GM12878 (cell line): ENCODE measurements around the gene ECHDC1. TPM values are rescaled to one million over a fixed set of nuclear protein-coding genes. Genes with fewer than 3 reads are reported as not detected.

Experiments
- ATAC-seq: fragments of 200-7000 bp; cut with Tn5 transposase; 3 replicates; pipeline ENCODE4 v1.9.1; 2020; ENCODE audit warnings: mild to moderate bottlenecking, moderate library complexity
- BruUV-seq: library from RNA; stranded (reverse); fragments of 400-500 nt; replicated peaks from 2 replicates; lab custom pipeline; 2021; lab: Mats Ljungman, UMichigan
- CTCF ChIA-PET: fragments of 300-600 bp; sonication (Branson Sonifier 250); formaldehyde crosslinking; extraction: SDS; loops from one replicate; lab custom pipeline; 2021; ENCODE audit warnings: inconsistent platforms; lab: Yijun Ruan, JAX
- POLR2A ChIA-PET: fragments of 350-600 bp; formaldehyde crosslinking; extraction: SDS; loops from one replicate; lab custom pipeline; 2021; ENCODE audit warnings: inconsistent platforms; lab: Charles Lee
- RAD21 ChIA-PET: fragments of 300-600 bp; sonication (Branson Sonifier 250); formaldehyde crosslinking; loops from one replicate; lab custom pipeline; 2023; ENCODE audit warnings: antibody characterized with exemption; ENCODE audit not compliant: unreplicated experiment; lab: Charles Lee
- SMC1A ChIA-PET: fragments of 300-600 bp; sonication (Branson Sonifier 250); formaldehyde crosslinking; loops from one replicate; lab custom pipeline; 2023; ENCODE audit not compliant: unreplicated experiment, uncharacterized antibody; lab: Charles Lee
- DNase-seq: peaks from one replicate; pipeline ENCODE4 v3.0.0-alpha.2; 2011; ENCODE audit warnings: low read depth, low spot score
- FAIRE-seq: peaks from 3 replicates; lab custom pipeline; 2011; peaks lifted over from hg19 to GRCh38; lab: Jason Lieb, UNC
- H2AFZ ChIP-seq: 2 replicates; pipeline ENCODE4 v1.6.0; 2011; ENCODE audit warnings: low read depth, low read length, control low read depth; ENCODE audit not compliant: control insufficient read depth
- H3K27ac ChIP-seq: 2 replicates; pipeline ENCODE4 v1.5.1; 2011; ENCODE audit warnings: control low read depth; ENCODE audit not compliant: control insufficient read depth, insufficient read depth
- H3K27me3 ChIP-seq, 2 experiments: replicated peaks in 1 of 2; 2 replicates each; pipeline versions ENCODE4 v1.6.0 to v1.6.1; 2011; ENCODE audit warnings: low read length in 1 of 2; ENCODE audit not compliant: control insufficient read depth in 2 of 2, insufficient read depth in 2 of 2
- H3K36me3 ChIP-seq, 2 experiments: 2 replicates each; pipeline ENCODE4 v1.5.1; 2011; ENCODE audit warnings: low read length in 1 of 2; ENCODE audit not compliant: control insufficient read depth in 2 of 2, insufficient read depth in 2 of 2
- H3K4me1 ChIP-seq: 2 replicates; pipeline ENCODE4 v1.6.1; 2011; ENCODE audit warnings: mild to moderate bottlenecking, low read length, moderate library complexity, mixed read lengths; ENCODE audit not compliant: control insufficient read depth, insufficient read depth
- H3K4me2 ChIP-seq: 2 replicates; pipeline ENCODE4 v1.6.0; 2011; ENCODE audit warnings: control low read depth; ENCODE audit not compliant: control insufficient read depth, insufficient read depth
- H3K4me3 ChIP-seq: fragments of 200-600 bp; sonication (generic); 2 replicates; pipeline ENCODE4 v1.5.1; 2016
- H3K79me2 ChIP-seq: 2 replicates; pipeline ENCODE4 v1.6.0; 2011; ENCODE audit warnings: low read length; ENCODE audit not compliant: control insufficient read depth, insufficient read depth
- H3K9ac ChIP-seq: 2 replicates; pipeline ENCODE4 v1.8.0; 2011; ENCODE audit warnings: low read length, control low read depth, mixed read lengths; ENCODE audit not compliant: control insufficient read depth, insufficient read depth
- H3K9me3 ChIP-seq: replicated peaks from 3 replicates; pipeline ENCODE4 v1.5.1; 2011; ENCODE audit warnings: mild to moderate bottlenecking, low read length; ENCODE audit not compliant: control insufficient read depth, insufficient read depth
- H4K20me1 ChIP-seq: 2 replicates; pipeline ENCODE4 v1.6.0; 2011; ENCODE audit not compliant: control insufficient read depth, insufficient read depth
- CHD1 ChIP-seq: IDR thresholded peaks from 2 replicates; pipeline ENCODE4 v1.6.1; 2012; ENCODE audit warnings: low read depth, low read length, improper control_type of control experiment
- EZH2 ChIP-seq: IDR thresholded peaks from 2 replicates; pipeline ENCODE4 v1.6.1; 2012; ENCODE audit warnings: low read depth, mild to moderate bottlenecking, control low read depth, inconsistent platforms, low read length, borderline replicate concordance; ENCODE audit not compliant: control insufficient read depth
- GABPA ChIP-seq: IDR thresholded peaks from 2 replicates; pipeline ENCODE4 v1.6.1; 2014; ENCODE audit warnings: antibody characterized with exemption, low read depth, mild to moderate bottlenecking, inconsistent platforms
- HDAC2 ChIP-seq: fragments of 200-600 bp; sonication (generic); IDR thresholded peaks from 2 replicates; pipeline ENCODE4 v1.6.1; 2017
- HDGF ChIP-seq: fragments of 450-650 bp; IDR thresholded peaks from 2 replicates; pipeline ENCODE4 v1.6.1; 2016; ENCODE audit warnings: antibody characterized with exemption
- MTA2 ChIP-seq: fragments of 450-650 bp; IDR thresholded peaks from 2 replicates; pipeline ENCODE4 v1.6.1; 2016; ENCODE audit warnings: low read depth, mild to moderate bottlenecking, moderate library complexity
- POLR2AphosphoS5 ChIP-seq: IDR thresholded peaks from 2 replicates; pipeline ENCODE4 v1.6.1; 2011; ENCODE audit warnings: mild to moderate bottlenecking, low read length, inconsistent platforms
- RELA ChIP-seq: fragments of 450-650 bp; IDR thresholded peaks from 2 replicates; pipeline ENCODE4 v1.8.0; 2014; ENCODE audit warnings: borderline replicate concordance; ENCODE audit not compliant: partially characterized antibody
- SMC3 ChIP-seq: IDR thresholded peaks from 2 replicates; pipeline ENCODE4 v1.6.1; 2011; ENCODE audit warnings: low read length, improper control_type of control experiment, borderline replicate concordance
- STAT1 ChIP-seq: fragments of 450-650 bp; conservative IDR thresholded peaks from 2 replicates; pipeline ENCODE4 v1.6.1; 2014; ENCODE audit warnings: antibody characterized with exemption, mild to moderate bottlenecking
- SUPT20H ChIP-seq: IDR thresholded peaks from 2 replicates; pipeline ENCODE4 v1.6.1; 2011; ENCODE audit warnings: low read depth, mild to moderate bottlenecking, low read length, moderate library complexity, borderline replicate concordance; ENCODE audit not compliant: control insufficient read depth
- WRNIP1 ChIP-seq: IDR thresholded peaks from 2 replicates; pipeline ENCODE4 v1.6.1; 2011; ENCODE audit warnings: low read depth, low read length, improper control_type of control experiment, borderline replicate concordance
- WGBS: methylation state at CpG from one replicate; pipeline ENCODE4 v1.1.6; 2016; ENCODE audit warnings: low lambda C conversion rate; ENCODE audit not compliant: insufficient replicate concordance, insufficient coverage; ENCODE audit errors: missing lambda C conversion rate; 5-methylcytosine and 5-hydroxymethylcytosine counted together
- in situ Hi-C: fragments of 300-500 bp; cut with MboI; formaldehyde crosslinking; loops from 9 replicates; pipeline ENCODE4 v1.14.3; 2018; ENCODE audit warnings: mixed read lengths
- intact Hi-C: fragments of 100-400 bp; cut with micrococcal nuclease; formaldehyde crosslinking; loops from one replicate; pipeline ENCODE4 v1.14.2; 2022; ENCODE audit not compliant: unreplicated experiment
- polyA plus RNA-seq, 11 experiments: library from polyadenylated mRNA; depleted of rRNA in 4 of 11; unstranded in 6 of 11; stranded (reverse) in 5 of 11; fragments of >200 nt; fragmentation: Nextera tagmentation in 4 of 11; fragmentation: Illumina TruSeq in 1 of 11; extraction: Ambion mirVana in 4 of 11; extraction: Trizol in 1 of 11; gene quantifications; 1 replicate in 1 of 11; 2 replicates in 10 of 11; pipeline versions ENCODE4 v1.2.1 to v1.2.3, GENCODE V29; 2011 to 2016; ENCODE audit warnings: inconsistent platforms in 2 of 11, missing spikeins in 2 of 11, low read depth in 1 of 11
- total RNA-seq, 4 experiments: library from RNA; depleted of rRNA in 3 of 4; stranded (reverse); fragments of >200 nt in 3 of 4; fragmentation: Illumina TruSeq in 1 of 4; extraction: Trizol in 1 of 4; gene quantifications; 2 replicates each; pipeline versions ENCODE4 v1.2.1 to v1.2.3, GENCODE V29; 2013 to 2021
- TF ChIP-seq, protein P1 (sequence below): fragments of 450-650 bp; formaldehyde crosslinking; IDR thresholded peaks from 2 replicates; pipeline ENCODE4 v1.4.0; 2020; ENCODE audit warnings: mild to moderate bottlenecking, moderate library complexity
- TF ChIP-seq, protein P2 (sequence below): fragments of 450-650 bp; IDR thresholded peaks from 2 replicates; pipeline ENCODE4 v1.6.1; 2017; ENCODE audit warnings: borderline replicate concordance
- TF ChIP-seq, protein P3 (sequence below): fragments of 450-650 bp; IDR thresholded peaks from 2 replicates; pipeline ENCODE4 v1.6.1; 2017; ENCODE audit warnings: mild to moderate bottlenecking
- TF ChIP-seq, protein P4 (sequence below): fragments of 450-650 bp; IDR thresholded peaks from 2 replicates; pipeline ENCODE4 v1.6.1; 2018; ENCODE audit warnings: borderline replicate concordance, mild to moderate bottlenecking; ENCODE audit not compliant: partially characterized antibody

ECHDC1 gene
- total and polyA plus RNA-seq, 10 of the 15 experiments (the other 5 are each of a cell fraction or from before 2014, with no cell fraction given), result 46.2 to 111 (median 70.7) TPM

DNA sequence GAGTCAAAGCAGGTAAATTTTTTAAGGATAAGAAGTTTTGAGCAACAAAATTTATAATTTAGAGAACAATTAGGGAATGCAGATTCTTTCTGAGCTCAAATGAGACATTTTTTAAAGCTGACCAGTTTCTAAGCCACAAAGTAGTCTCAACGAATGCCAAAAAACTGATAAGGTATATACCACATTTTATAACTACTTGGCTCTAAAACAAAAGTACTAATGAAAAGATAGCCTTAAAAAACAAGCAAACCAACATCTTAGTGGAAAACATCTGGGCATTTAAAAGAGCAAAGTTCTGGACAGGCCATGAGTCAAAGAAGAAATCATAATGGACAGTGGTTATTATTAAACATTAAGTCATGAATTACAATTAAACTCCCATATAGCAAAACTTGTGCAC, 99.9 kb downstream of the ECHDC1 start:
- Histone ChIP-seq H3K27ac (no peak overlapping the region), H3K27me3 (no peaks in the 10 kb centered on the region; a peak in 1 of 4 replicates), H3K36me3 (no peaks in the 10 kb centered on the region), H3K4me3 (no peak overlapping the region), H3K9me3 (no peaks in the 10 kb centered on the region), H4K20me1 (no peaks in the 10 kb centered on the region), H3K9ac (no peak overlapping the region), H3K4me1 (no peaks in the 10 kb centered on the region), H2AFZ (no peak overlapping the region), H3K79me2 (no peaks in the 10 kb centered on the region), H3K4me2 (no peak overlapping the region)
- ATAC-seq (no peak), DNase-seq (no peak), FAIRE-seq (no peak)
- intact Hi-C loops, result no loop called here
- in situ Hi-C loops, result no loop called here
- ChIA-PET CTCF (interaction anchor here (1.1 to 2.2 kb wide), 2 partner anchors 23 to 32 kb away, joined by 4 to 9 read pairs; partner anchors contain the start of gene RNF146), POLR2A (no interaction called here), RAD21 (no interaction called here), SMC1A (interaction anchor here (1.4 kb wide), 1 partner anchor 23 kb away, joined by 3 read pairs; the partner anchor contains the start of gene RNF146)
- WGBS, result 17% methylated on average over 1 of the region's 1 CpG
- no TSS peak for BruUV-seq
- TF ChIP-seq SUPT20H (no peak), STAT1 (no peak), HDAC2 (no peak), HDGF (no peak), MTA2 (no peak), POLR2AphosphoS5 (no peak), RELA (no peak), GABPA (no peak), CHD1 (no peak), WRNIP1 (no peak), EZH2 (no peak), SMC3 (no peak)
- TF ChIP-seq, protein P1, sequence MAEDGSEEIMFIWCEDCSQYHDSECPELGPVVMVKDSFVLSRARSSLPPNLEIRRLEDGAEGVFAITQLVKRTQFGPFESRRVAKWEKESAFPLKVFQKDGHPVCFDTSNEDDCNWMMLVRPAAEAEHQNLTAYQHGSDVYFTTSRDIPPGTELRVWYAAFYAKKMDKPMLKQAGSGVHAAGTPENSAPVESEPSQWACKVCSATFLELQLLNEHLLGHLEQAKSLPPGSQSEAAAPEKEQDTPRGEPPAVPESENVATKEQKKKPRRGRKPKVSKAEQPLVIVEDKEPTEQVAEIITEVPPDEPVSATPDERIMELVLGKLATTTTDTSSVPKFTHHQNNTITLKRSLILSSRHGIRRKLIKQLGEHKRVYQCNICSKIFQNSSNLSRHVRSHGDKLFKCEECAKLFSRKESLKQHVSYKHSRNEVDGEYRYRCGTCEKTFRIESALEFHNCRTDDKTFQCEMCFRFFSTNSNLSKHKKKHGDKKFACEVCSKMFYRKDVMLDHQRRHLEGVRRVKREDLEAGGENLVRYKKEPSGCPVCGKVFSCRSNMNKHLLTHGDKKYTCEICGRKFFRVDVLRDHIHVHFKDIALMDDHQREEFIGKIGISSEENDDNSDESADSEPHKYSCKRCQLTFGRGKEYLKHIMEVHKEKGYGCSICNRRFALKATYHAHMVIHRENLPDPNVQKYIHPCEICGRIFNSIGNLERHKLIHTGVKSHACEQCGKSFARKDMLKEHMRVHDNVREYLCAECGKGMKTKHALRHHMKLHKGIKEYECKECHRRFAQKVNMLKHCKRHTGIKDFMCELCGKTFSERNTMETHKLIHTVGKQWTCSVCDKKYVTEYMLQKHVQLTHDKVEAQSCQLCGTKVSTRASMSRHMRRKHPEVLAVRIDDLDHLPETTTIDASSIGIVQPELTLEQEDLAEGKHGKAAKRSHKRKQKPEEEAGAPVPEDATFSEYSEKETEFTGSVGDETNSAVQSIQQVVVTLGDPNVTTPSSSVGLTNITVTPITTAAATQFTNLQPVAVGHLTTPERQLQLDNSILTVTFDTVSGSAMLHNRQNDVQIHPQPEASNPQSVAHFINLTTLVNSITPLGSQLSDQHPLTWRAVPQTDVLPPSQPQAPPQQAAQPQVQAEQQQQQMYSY (CRISPR knock-in tag), result no peak
- TF ChIP-seq, protein P2, sequence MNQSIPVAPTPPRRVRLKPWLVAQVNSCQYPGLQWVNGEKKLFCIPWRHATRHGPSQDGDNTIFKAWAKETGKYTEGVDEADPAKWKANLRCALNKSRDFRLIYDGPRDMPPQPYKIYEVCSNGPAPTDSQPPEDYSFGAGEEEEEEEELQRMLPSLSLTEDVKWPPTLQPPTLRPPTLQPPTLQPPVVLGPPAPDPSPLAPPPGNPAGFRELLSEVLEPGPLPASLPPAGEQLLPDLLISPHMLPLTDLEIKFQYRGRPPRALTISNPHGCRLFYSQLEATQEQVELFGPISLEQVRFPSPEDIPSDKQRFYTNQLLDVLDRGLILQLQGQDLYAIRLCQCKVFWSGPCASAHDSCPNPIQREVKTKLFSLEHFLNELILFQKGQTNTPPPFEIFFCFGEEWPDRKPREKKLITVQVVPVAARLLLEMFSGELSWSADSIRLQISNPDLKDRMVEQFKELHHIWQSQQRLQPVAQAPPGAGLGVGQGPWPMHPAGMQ, result no peak
- TF ChIP-seq, protein P3, sequence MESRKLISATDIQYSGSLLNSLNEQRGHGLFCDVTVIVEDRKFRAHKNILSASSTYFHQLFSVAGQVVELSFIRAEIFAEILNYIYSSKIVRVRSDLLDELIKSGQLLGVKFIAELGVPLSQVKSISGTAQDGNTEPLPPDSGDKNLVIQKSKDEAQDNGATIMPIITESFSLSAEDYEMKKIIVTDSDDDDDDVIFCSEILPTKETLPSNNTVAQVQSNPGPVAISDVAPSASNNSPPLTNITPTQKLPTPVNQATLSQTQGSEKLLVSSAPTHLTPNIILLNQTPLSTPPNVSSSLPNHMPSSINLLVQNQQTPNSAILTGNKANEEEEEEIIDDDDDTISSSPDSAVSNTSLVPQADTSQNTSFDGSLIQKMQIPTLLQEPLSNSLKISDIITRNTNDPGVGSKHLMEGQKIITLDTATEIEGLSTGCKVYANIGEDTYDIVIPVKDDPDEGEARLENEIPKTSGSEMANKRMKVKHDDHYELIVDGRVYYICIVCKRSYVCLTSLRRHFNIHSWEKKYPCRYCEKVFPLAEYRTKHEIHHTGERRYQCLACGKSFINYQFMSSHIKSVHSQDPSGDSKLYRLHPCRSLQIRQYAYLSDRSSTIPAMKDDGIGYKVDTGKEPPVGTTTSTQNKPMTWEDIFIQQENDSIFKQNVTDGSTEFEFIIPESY, result no peak
- TF ChIP-seq, protein P4, sequence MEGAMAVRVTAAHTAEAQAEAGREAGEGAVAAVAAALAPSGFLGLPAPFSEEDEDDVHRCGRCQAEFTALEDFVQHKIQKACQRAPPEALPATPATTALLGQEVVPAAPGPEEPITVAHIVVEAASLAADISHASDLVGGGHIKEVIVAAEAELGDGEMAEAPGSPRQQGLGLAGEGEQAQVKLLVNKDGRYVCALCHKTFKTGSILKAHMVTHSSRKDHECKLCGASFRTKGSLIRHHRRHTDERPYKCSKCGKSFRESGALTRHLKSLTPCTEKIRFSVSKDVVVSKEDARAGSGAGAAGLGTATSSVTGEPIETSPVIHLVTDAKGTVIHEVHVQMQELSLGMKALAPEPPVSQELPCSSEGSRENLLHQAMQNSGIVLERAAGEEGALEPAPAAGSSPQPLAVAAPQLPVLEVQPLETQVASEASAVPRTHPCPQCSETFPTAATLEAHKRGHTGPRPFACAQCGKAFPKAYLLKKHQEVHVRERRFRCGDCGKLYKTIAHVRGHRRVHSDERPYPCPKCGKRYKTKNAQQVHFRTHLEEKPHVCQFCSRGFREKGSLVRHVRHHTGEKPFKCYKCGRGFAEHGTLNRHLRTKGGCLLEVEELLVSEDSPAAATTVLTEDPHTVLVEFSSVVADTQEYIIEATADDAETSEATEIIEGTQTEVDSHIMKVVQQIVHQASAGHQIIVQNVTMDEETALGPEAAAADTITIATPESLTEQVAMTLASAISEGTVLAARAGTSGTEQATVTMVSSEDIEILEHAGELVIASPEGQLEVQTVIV, result no peak
